ENCODE results near the gene SOCS6. TPM values are rescaled to one million over a fixed set of nuclear protein-coding genes. Genes with fewer than 3 reads are reported as not detected.

SOCS6 gene
- polyA plus RNA-seq, 5 donors, result 17.5 to 26.9 (median 22.8) TPM

DNA sequence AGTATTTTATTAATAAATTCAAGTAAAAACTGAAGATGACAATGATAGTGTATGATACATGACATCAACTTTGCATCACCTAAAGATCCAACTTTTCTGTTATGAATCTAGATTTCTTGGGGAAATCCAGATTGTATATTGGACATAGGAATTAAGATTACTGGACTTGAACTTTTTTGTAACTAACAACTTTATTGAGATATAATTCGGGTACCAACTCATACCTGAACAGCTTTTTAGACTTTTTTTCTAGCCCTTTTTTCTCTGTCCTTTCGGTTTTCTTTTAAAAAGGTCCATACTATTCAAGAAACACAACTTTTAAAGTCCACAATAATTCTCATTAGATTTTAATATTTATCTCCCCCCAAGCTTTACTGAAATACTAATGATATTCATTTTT lies 1.1 kb upstream of the SOCS6 start:
- no peak for DNase-seq

DNA sequence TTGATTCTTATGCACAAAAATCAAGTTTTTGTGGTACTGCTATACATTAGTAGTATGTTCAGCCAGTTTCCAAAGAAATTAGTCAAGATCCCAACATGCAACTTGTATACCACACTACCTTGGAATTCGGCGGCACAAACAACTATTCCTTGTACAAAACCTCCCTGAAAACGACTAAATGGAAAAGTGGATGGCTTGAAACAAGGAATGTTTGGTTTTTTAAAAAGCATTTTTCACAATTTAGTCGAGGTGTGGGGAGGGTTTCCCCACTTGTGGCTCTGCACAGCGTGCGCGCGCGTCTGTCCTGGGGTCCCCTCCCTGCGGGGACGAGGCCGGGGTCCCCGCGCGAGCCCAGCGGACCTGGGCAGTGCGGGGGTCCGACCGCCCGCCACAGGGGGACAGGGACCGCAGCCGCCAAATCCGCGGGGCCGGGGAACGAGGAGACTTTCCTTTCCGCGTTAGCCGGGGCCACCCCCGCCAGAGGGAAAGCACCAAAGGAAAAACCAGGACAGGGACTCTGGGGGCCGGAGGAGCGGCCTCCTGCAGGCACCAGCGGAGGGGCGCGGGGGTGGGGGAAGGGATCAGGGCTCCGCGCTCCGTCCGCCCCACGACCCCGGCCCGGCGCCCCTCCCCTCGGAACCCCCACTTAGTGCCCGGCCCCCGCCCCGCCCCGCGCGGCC lies 534 bp upstream of the SOCS6 start:
- DNase-seq, result peak; percentile 39 to 51

DNA sequence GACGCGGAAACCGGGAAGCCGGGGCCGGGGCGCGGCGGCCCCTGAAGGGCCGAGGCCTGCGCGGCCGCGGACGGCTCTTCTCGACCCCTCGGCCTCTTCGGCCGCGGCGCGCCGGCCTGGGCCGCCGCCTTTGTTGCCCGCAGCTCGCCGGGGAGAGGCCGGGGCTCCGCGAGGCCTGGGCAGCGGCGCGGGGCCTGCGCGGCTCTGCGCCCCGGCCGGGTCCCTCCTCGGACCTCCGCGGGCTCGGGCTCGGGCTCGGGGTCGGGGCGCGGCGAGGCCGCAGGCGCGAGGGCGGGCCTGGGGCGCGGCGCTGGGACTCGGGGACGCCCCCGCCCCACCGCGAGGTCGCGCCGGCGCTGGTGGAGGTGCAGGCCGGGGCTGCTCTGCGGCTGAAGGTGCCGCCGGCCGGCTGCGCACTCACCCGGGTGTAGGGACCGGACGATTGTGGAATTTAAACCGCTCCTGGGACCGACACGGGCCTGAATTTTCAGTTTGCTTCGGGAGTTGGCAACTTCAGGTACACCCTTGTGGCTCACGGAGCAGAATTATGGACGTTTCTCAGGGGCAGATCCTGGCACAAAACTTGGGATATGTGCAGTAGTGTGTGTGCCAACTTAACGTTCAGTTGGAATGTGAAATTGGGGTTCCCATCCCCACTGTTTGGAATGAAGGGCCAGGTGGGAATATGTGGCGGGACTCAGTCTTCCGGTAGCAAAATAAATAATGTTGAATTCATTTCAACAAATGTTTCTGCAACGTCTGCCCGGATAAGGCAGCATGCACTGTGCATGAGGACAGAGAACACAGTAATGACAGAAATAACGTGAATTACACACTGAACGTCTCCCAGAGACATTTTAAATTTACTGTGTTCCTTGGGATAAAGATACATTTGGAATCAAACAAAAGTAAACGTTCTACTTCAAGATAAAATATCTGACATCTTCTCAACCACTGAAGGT lies 787 bp downstream of the SOCS6 start:
- DNase-seq, result peak; percentile 30 to 31

DNA sequence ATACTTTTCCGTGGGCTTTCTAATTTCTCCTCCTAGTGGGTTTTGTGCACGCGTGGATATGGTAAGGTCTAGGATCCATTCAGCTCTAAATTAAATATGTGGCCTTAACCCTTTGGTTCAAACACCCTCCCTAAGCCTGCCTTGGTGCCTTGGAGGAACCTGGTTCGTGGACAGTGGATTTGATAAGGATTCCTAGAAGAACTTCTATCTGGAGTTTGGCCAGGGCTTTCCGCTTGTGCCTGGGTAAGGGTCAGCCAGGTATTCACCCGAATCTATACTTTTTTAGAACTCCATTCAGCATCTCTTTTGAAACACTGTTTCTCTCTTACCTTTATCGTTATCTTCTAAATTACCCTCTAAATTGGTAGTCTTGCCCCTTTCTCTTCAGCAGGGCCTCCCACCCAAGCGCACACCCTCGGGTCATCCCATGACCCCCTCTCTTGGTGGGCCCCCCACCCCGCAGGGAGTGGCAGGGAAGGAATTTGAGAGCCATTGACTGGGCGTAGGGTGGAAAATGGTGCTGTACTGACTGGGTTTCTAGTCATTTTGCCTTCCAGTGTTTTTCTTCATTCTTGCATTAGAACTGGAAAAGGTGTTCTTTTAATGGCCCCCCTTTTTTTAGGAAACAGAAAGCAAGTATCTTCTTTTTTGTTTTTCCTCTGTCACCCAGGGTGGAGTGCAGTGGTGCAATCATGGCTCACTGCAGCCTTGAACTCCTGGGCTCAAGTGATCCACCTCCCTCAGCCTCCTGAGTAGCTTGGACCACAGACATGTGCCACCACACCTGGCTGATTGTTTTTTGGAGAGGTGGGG lies 1.8 kb downstream of the SOCS6 start:
- no peak for DNase-seq

DNA sequence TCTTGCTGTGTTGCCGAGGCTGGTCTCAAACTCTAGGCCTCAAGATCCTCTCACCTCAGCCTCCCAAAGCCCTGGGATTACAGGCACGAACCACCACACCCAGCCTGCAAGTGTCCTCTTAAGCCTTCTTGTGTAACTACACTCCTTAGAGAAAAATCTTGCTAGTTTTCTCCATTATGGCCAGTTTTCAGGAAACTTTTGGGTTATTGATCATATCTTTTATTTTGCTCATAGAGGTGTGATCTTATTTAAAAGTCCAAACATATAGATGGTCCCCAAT lies 2.4 kb downstream of the SOCS6 start:
- no peak for DNase-seq

DNA sequence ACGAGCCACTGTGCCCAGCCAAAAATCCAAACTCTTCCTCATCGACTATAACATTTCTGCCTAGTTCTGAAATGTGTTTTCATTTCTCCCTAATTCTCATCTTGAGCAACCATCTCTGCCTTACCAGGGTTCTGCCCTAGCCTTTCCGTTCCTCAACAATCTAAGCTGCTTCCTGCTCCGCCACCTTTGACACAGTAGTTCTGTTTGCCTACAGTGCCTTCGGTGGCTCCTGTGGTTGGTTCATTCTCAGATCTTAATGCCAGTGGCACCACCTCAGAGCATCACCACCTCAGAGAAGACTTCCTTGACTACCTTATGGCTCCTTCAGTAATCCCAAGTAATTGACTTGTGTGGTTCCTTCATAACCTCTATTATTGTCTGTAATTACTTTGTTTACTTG lies 3.8 kb downstream of the SOCS6 start:
- no peak for DNase-seq

DNA sequence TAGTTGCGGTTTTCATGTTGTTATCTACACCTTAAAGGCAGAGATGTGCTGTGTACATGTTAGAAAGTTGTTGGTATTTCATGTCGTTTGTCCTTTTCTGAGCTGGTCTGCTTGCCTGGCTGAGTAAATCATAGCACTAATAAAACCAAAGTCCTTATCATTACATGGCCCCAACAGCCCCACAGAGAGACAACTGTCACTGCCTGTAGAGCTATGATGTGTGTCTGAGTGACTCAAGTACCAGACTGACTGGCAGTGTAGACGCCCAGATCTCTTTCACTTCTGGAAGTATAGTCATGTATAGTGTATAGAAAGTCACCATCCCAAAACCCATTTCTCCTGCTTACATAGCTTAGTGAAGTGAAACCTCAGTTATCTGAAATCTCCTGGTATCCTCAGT lies 4.3 kb downstream of the SOCS6 start:
- DNase-seq, result no peak

DNA sequence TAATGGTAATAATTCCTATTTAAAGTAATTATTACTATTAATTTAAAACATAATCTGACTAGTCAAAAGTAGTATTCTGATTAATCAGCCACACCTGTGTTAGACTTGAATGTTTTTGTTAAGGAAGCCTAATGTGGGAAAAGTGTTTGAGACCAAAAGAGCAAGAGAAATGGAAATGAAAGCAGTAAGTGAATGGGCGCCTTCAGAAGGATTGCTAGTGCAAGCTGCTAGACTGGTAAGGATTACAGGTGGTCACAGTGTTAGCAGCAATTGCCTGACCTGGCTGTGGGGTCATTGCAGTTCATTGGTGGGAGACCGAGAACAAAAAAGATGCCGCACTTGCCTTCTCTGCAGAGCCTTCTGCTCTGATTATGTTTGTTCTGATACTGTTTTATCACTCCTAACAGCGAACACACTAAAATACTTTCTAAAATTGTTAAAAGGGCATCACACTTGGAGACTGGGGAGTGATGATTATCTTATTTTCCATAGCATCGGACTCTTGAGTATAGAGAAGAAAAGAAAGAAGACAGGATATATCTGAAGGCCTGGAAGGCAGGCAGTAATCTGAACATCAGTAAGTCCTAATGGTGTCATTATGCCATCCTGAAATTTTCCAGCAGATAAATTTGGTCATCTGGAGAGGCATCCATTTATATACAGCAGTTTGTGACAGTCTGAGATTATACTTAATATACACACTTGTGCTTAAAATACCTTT lies 5.8 kb downstream of the SOCS6 start:
- no peak for DNase-seq

DNA sequence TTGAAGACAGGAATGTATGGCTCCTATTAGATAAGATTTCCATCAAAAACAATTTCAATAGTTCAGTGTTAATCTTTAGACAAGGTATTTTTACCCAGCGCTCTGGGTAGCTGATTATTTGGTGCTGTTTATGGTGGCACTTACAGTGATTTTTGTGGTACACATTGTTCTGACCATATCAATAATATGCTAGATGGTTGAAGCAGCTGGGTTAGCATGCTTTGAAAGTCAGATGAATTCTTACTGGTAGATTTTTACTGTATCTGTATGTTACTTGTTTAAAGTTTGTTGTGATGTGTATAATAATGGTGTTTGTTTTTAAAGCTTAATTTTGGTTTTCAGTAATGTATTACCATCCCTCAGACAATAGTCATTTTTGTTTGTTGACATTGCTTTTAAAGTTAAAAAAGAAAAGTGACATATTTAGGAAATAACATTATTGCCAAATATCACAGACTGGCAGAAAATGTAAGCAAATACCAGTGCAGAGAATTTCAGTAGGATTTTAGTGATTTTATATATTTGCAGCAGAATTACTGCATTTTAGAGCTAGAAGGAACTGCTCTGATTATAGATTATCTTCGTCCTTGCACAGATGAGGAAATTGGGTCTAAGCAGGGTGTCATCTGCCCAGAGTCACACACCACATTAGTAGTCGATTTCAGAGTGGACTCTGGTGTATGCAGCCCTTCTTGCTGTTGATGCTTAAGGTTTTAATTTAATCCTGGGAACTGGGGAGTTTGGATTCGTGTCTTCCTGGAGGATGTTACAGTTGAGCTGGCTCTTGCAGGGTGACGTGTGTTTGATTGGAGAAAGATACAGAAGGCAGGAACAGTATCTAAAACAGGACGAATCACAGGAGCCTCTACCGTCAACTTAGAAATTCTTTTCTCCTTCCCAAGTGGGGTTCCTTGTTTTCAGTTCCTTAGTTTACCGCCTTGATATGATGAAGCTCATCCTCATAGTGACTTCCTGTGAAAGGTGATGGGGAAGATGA lies 6.6 kb downstream of the SOCS6 start:
- DNase-seq, result no peak

DNA sequence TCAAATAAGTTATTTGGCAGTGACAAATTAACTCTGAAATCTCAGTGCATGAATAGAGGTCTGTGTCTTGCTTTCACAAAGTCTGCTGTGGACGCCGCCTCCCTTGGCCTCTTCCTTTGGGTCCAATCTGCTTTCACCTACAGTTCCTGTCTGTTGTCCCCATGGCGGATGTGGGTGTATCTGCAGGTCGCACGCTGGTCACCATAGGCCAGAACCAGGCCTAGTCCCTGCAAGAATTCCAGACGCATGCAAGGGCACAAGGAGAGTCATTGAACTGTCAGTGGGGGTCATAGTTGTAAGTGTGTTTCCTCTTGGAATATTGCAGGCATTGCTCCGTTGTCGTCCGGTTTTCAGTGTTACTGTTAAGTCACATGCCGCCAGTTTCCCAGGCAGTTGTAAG lies 7.4 kb downstream of the SOCS6 start:
- peak in 1 of 2 donors; percentile 12 for DNase-seq

DNA sequence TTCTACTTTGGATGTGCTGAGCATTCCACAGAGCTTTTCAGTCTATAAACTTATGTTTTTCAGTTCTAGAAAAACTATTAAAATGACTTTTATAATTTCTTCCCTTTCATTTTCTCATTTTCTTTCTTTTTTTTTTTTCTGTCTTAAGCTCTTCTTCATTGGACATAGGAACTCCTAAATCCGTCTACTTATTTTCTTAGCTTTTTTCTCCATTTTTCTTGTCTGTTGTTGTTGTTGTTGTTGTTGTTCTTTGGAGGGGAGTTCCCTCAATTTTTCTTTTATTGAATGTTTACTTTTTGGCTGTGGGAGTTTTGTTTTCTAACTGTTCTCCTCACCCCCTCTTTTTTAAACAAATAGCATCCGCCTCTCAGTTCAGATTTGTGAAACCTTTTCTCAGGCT lies 7.9 kb downstream of the SOCS6 start:
- DNase-seq, result no peak

DNA sequence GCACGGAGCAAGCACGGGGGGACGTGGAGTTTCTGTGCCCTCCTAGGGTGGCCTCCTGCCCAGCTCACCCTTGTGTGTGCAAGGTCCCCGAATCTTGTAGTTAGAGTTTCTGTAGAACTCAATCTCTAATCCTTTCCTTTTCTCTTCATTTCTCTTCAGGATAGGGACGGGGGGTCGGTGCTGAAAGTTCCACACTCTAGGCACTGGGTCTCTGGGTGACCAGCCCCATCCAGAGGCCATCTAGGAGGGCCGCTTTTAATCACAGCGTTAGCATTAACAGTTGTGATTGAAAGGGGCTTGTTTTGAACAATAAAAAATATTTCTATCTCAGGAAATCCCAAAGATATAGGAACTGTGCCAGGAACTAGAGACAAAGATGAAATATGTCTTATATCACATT lies 10.5 kb downstream of the SOCS6 start:
- no peak for DNase-seq

DNA sequence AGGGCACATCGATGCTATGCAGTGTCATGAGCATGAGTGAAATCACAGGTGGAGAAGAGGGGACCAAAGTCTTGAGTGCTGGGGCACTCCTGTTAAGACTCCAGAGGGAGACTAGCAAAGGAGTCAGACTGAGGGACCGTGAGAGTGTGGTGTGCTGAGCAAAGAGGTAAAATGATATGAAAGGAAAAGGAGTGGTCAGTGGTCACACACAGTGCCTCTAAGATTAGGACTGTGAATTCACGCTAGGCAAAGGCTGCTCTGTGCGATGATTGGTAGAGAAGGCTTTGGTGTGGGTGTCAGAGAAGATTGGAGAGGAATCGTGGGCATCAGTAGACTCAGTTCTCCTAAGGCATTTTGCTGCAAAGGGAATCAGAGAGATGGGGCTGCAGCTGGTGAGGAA lies 12.8 kb downstream of the SOCS6 start:
- no peak for DNase-seq

DNA sequence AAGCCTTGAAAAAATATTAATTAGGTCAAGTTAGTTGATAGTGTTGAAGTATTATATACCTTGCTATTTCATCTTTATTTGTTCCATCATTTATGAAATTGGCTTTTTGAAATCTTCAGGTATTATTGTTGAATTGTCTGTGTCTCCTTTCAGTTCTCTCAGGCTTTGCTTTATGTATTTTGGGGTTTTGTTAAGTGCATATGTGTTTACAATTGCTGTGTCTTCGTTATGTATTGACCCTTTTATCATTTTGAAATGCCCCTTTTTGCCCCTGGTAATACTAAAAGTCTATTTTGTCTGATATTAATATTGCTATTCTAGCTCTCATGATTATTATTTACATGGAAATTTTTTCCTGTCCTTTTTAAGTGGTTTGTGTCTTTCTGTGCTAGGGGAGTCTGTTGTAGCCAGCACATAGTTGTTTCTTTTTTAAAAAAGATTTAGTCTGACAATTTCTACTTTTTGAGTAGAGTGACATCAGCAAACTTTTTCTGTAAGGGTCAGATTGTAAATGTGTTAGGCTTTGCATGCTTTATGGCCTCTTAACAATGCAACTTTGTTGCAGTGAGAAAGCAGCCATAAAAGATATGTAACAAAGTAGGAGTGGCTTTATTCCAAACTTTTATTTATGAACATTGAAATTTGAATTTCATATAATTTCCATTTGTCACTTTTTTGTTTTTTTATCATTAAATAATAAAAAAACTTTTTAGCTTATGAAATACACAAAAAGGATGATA lies 19.9 kb downstream of the SOCS6 start:
- DNase-seq, result no peak

DNA sequence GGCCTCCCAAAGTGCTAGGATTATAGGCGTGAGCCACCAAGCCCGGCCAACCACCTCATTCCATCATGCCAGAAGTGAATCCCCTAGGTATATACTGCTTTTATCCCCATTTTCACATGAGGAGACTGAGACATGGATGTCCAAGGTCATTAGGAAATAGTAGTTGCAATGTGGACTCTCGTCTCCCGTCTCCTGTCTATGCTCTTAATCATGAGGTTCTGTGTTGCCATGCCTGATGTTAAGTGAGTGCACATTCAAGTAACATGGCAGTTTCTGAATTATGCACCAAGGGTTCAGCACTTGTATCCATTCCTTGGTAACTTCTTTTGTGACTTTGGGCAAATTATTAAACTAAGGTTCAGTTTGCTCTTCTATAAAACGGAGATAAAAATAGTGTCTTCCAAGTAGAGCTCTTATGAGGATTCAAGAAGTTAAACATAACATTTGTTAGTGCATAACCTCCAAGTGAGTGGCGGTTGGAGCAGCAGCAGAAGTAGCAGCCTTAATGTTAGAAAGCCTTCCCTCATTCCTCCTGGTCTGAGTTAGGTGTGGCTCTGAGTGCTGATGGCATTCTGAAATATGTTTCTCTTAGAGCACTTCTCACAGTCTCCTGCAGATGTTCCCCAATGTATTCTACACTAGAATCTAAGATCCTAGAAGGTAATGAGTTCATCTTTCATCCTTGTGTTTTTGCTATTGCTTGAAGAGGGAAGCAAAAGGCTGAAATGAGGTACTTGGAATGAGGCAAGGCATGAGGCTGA lies 21.9 kb downstream of the SOCS6 start:
- no peak for DNase-seq

DNA sequence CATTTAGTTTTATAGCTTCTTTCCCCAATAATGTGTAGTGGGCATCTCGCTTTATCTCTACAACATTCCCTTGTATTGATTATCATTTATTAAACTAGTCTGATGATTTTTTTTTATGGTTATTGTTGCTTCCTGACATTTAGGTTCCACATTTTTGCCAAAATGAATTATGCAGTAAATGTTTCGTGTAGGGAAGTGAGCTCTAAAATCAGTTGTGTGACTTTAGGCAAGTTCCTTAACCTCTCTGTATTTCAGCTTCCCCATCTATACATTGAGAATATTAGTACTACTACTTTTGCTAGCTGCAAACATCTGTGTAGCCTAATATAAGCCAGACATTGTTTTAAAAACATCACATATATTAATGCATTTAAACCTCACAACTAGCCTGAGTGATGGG lies 22.9 kb downstream of the SOCS6 start:
- no peak for DNase-seq

DNA sequence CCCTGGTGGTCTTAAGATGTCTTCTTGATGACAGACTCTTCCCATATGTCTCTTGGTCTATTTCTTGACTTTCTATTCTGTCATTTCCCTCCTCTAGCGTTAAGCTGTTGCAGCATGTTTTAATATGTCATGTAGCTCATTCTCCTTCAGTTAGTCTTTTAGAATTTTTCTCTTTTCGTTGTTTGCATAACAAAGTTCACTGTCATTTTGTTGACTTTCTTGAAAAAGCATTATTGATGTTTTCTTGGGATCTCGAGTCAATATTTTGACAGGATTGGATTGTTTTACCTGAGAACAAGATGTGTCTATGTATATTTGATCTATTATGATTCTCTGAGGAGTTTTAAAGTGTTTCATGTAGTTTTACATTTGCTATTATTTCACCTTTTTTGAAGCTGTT lies 24.8 kb downstream of the SOCS6 start:
- no peak for DNase-seq

DNA sequence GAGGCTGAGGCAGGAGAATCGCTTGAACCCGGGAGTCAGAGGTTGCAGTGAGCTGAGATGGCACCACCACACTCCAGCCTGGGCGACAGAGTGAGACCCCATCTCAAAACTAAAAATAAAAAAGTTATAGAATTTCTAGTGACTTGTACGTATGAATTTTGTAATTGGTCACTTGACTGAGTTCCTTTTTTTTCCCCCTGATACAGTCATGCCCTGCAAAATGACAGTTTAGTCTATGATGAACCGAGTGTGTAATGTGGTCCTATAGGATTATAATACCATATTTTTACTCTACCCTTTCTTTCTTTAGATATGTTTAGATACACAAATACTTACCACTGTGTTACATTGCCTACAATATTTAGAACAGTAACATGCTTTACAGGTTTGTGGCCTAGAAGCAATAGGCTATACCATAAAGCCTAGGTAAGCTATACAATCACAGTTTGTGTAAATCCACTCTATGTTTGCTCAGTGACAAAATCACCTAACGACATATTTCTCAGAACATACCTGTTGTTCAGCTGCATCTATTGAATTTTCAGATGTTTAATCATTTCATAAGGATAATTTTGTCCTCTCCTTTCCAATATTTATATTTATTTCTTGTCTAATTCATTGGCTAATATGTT lies 25.4 kb downstream of the SOCS6 start:
- no peak for DNase-seq

DNA sequence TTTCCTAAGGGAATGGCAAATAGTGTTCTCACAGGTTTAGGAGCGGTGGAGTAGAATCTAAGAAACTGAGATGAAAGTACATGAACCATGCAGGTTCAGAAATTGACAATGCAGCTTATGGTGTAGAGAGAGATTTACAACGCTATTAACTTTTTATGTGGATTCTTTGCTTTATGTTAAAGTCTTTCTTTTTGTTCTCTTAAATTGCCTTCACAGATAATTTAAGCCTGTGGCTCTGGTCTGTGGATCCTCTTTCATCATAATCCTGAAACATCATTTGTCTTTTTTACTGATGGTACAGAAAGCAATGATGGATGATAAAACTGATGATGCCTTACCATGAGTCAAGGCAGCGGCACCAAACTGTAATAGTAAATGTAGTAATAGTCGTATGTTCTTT lies 30.3 kb downstream of the SOCS6 start:
- DNase-seq, result no peak

Measured in right lung (tissue), 5 donors.